GM21447 (cell line): ENCODE measurements around the gene SYT7.

Experiments
- ATAC-seq: cut with Tn5 transposase; IDR thresholded peaks from one replicate; pipeline ENCODE4 v1.9.1; 2021; ENCODE audit not compliant: unreplicated experiment

SYT7 gene

GRCh38 chr11:61586792-61587430 is 6.0 kb upstream of the SYT7 start:
- ATAC-seq = no peak

DNA sequence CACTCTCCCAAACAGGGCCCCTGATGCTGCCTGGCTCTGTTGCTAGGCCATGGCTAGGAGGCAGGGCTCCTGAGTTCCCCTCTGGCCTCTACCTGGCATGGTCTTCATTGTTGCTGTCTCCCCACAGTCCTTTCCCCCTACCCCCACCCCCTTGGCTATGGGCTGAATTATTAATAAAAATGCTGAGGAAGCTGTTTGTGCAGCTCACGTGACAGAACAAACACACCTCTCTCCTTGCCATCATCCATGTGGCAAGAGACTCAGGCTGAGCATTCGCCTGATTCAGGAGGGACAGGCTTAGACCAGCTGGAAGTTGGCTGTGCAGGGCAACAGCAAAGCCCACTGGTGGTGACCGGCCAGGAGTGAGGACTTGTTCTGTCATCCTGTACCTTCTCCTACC is 4.2 kb upstream of the SYT7 start:
- no peak for ATAC-seq

GRCh38 chr11:61581931-61582330 is 1.1 kb upstream of the SYT7 start:
- ATAC-seq = no peak

DNA sequence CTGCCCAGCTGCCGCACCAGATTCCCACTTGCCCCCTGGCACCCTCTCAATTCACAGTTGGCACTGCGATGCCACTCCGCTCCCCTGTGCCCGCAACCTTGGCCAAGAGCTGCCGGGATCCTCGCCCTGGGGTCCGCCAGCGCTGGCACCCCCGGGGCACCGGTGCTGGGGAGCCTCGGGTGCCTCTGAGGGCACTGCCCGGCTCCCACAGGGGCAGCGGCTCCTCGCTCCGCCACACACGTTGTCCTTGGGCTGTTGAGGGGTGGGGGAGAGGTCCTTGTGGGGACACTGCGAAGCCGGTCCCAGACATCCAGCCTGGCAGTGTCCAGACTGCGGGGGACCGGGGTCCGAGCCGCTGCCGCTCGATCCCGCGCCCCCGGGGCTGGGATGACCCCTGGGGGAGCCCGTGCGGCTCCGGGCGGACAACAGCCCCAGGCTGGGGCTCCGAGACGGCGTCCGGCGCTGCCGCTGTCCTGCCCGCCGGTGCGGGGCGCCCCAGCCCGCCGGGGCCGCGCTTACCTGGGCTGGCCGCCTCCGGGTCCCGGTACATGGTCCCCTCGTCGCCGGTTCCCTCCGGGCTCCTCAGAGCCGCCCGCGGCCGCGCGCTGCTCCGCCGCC is 496 bp downstream of the SYT7 start:
- no peak for ATAC-seq

- ATAC-seq = no peak
These were observed 1.1 kb downstream of the SYT7 start for GRCh38 chr11:61579676-61580270.

- no peak for ATAC-seq
These were observed 1.8 kb downstream of the SYT7 start for GRCh38 chr11:61578819-61579675.

DNA sequence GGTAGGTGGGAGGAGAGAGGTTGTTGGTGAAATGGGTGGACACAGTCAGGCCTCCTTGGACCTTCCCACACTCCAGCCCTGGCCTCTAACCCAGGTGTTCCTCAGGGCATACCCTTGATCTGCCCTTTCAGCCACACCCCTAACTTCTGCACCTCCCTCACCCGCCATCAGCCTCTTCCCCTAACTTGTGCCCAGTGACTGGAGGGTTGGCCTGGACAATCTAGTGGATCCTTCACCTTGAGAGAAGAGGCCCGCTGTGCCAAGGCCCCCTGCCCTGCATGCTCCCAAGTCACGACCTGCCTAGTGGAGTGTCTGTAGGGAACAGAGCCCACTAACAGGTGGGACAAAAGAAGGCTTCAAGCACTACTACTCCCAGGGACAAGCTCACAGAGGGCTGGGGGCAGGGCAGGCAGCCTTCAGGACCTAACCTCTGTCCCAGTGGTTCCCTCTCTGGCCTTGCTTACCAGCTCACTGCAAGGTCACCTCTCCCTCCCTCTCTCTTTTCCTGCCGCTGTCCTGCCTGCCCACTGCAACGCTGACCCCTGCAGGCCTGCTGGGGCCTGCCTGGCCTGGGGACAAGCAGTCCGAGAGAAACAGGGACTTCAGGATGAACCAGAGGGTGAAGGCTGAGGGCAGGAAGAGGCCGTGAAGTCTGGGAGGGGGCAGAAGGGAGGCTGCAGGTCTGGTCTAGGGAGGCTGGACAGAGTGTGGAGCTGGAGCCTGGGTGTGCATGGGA is 3.3 kb downstream of the SYT7 start:
- no peak for ATAC-seq

DNA sequence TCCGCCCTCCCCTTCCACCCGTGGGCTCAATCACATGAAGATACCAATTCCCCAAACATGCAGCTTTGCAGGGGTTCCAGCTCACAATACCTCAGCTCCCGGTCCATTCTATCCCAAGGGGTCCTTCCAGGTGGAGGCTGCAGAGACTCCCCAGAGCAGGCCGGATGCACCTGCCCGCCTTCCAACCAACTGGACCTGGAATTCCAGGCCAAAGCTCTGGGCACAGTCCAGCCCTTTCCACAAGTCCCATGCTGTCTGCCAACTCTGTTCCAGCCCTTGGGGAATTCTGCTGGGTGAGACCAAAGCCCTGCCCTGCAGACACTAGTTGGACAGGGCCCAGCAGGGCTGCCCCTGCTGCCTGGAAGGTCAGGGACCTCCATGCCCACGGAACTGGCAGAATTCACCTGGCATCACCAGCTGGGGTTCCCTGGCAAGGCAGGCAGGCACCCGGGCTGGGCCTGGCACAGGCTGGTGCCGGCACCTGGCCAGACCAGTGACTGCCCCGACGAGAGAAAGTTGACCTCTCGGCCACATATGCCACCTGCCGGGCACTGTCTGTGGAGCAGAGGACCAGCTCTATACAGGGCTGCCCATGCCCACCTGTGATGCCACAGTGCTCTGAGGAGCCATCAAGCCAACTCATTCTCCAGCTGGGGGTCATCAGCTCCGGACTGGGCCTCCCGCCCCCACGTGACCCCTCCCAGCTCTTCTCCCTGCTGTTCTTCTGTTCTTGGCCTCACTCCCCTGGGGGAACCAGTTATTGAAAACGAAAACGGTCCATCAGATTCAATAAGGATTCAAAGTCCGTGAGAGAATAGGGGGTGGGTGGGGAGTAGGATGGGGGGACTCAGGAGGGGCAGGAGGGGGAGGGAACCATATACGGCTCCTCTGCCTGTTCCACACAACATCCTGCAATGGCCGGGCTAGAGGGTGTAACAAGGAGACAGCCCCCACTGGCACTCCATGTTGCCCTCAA is 4.7 kb downstream of the SYT7 start:
- no peak for ATAC-seq

GRCh38 chr11:61574611-61575010 is 6.3 kb downstream of the SYT7 start:
- ATAC-seq = no peak

DNA sequence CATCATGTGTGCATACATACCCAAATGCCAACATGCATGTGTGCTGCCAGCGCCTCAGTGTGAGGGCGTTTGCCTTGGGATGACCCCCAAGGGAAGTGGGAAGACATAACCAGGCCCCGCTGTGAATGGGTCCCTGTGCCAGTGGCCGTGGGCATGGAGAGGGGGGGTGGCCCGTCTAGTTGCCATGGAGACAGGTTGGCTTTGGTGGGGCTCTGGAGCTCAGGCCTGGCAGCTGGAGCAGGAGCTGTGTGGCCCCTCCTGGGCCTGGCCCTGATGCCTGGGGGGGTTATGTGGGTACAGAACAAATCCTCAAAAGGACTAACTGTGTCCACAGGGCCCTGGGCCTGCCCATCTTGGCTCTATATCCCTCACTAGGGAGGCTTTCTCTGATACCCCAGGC is 8.0 kb downstream of the SYT7 start:
- no peak for ATAC-seq

GRCh38 chr11:61571869-61572268 is 9.0 kb downstream of the SYT7 start:
- ATAC-seq = no peak

DNA sequence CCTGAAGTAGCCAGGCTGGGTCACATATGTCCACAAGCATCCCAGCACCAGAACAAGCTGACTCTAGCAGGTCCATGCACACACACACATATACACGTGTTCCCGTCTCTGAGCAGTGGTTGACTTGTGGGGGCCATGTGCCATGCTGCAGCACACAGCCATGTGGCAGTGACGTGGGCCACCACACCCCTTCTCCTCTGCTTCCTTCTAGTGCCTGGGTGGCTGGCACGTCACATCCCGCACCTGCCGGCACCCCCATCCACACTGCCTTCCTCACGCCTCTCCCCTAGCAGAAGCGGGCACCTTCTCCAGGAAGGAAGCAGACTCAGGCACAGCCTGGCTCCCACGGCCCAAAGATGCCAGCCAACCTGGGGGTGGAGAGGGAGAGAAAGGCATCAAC is 9.5 kb downstream of the SYT7 start:
- no peak for ATAC-seq

- no peak for ATAC-seq
These were observed 11.2 kb downstream of the SYT7 start for GRCh38 chr11:61569701-61570100.

- no peak for ATAC-seq
These were observed 11.9 kb downstream of the SYT7 start for GRCh38 chr11:61569018-61569417.

GRCh38 chr11:61567286-61568061 is 13.4 kb downstream of the SYT7 start:
- ATAC-seq = no peak

GRCh38 chr11:61564936-61565696 is 15.8 kb downstream of the SYT7 start:
- no peak for ATAC-seq

GRCh38 chr11:61560751-61561150 is 20.1 kb downstream of the SYT7 start:
- no peak for ATAC-seq

GRCh38 chr11:61556621-61557020 is 24.3 kb downstream of the SYT7 start:
- ATAC-seq = no peak
